Prostate gland (tissue), 2 donors: ENCODE results near the gene GMPPA.

Experiments used
- CTCF ChIP-seq, 4 experiments: fragments of 200-600 bp in 2 of 4; fragments of 450-650 bp in 2 of 4; sonication (generic) in 2 of 4; IDR thresholded peaks; 1 replicate in 3 of 4; 2 replicates in 1 of 4; pipeline ENCODE4 v1.5.1; 2016 to 2019; ENCODE audit warnings: antibody characterized with exemption in 4 of 4, mild to moderate bottlenecking in 2 of 4, moderate library complexity in 2 of 4
- POLR2A ChIP-seq: fragments of 450-650 bp; IDR thresholded peaks from one replicate; pipeline ENCODE4 v1.6.1; 2016; ENCODE audit warnings: antibody characterized with exemption, mild to moderate bottlenecking
- POLR2AphosphoS5 ChIP-seq: sonication (generic); formaldehyde crosslinking; IDR thresholded peaks from one replicate; pipeline ENCODE4 v1.6.1; 2017; ENCODE audit warnings: antibody characterized with exemption

- TF ChIP-seq POLR2A = no peak
- no peak for TF ChIP-seq CTCF (IDR thresholded peaks at IDR 0.05)
- TF ChIP-seq POLR2AphosphoS5 = no peak
Observed at GRCh38 chr2:219553463-219553963, 54.8 kb downstream of the GMPPA start.
